Measurements from ENCODE around the gene SPP1. TPM values are rescaled to one million over a fixed set of nuclear protein-coding genes. Genes with fewer than 3 reads are reported as not detected.

The SPP1 gene
- polyA plus RNA-seq, 1 donor (not counting 4 experiments of a cell fraction or from before 2014, with no cell fraction given) = 0.84 TPM

GRCh38 chr4:87989765-87990164 lies 14.3 kb downstream of the SPP1 start:
- no peak for FAIRE-seq
- Histone ChIP-seq H3K9me1 (ENCODE audit: control insufficient read depth, extremely low read depth, insufficient read depth, low read length) (no peaks in the 10 kb centered on the region), H3K4me1 (ENCODE audit: control insufficient read depth, extremely low read depth, insufficient read depth, low read length) (no peaks in the 10 kb centered on the region), H3K27me3 (ENCODE audit: control insufficient read depth, extremely low read depth, insufficient read depth, low read length) (no peaks in the 10 kb centered on the region), H3K36me3 (ENCODE audit: control insufficient read depth in 2 of 2, extremely low read depth in 1 of 2, insufficient read depth in 2 of 2, low read length in 2 of 2) (no peaks in the 10 kb centered on the region), H3K79me2 (ENCODE audit: control insufficient read depth, insufficient read depth, low read length) (no peaks in the 10 kb centered on the region), H4K20me1 (ENCODE audit: control insufficient read depth, extremely low read depth, insufficient read depth, low read length) (no peaks in the 10 kb centered on the region), H3K4me2 (ENCODE audit: control insufficient read depth, extremely low read depth, insufficient read depth, low read depth, low read length) (no peak overlapping the region), H3K4me3 (ENCODE audit: control insufficient read depth in 2 of 3, extremely low read depth in 1 of 3, insufficient read depth in 2 of 3, low read depth in 1 of 3, low read length in 3 of 3) (no peak overlapping the region), H3K27ac (ENCODE audit: control insufficient read depth, insufficient read depth, low read length) (no peak overlapping the region), H3K9me3 (ENCODE audit: control insufficient read depth, low read depth, low read length) (no peaks in the 10 kb centered on the region), H2AFZ (ENCODE audit: control insufficient read depth, low read length) (no peak overlapping the region), H3K9ac (ENCODE audit: control insufficient read depth, extremely low read depth, insufficient read depth, low read length) (no peak overlapping the region)
- no peak for DNase-seq (ENCODE audit: low read depth, low spot score)
- dilution Hi-C loops (cut with MboI; ENCODE audit: extremely low pct_ligation_motif_present, low sequenced_read_pairs) = no loop called here
- TF ChIP-seq CTCF (optimal IDR thresholded peaks at IDR 0.05 in 1 of 3, IDR thresholded peaks at IDR 0.05 in 1 of 3, conservative IDR thresholded peaks at IDR 0.05 in 1 of 3; ENCODE audit: extremely low read depth in 1 of 3, insufficient read depth in 2 of 3, low read length in 3 of 3) (no peak), EZH2 (IDR thresholded peaks at IDR 0.05; ENCODE audit: low read length) (no peak)

- FAIRE-seq (no peak), DNase-seq (ENCODE audit: low read depth, low spot score) (no peak)
- Histone ChIP-seq H3K27ac (ENCODE audit: control insufficient read depth, insufficient read depth, low read length) (no peak overlapping the region), H3K4me2 (ENCODE audit: control insufficient read depth, extremely low read depth, insufficient read depth, low read depth, low read length) (no peak overlapping the region), H3K36me3 (ENCODE audit: control insufficient read depth in 2 of 2, extremely low read depth in 1 of 2, insufficient read depth in 2 of 2, low read length in 2 of 2) (no peaks in the 10 kb centered on the region), H3K9me3 (ENCODE audit: control insufficient read depth, low read depth, low read length) (no peaks in the 10 kb centered on the region), H3K27me3 (ENCODE audit: control insufficient read depth, extremely low read depth, insufficient read depth, low read length) (no peaks in the 10 kb centered on the region), H3K4me3 (ENCODE audit: control insufficient read depth in 2 of 3, extremely low read depth in 1 of 3, insufficient read depth in 2 of 3, low read depth in 1 of 3, low read length in 3 of 3) (no peak overlapping the region), H3K9ac (ENCODE audit: control insufficient read depth, extremely low read depth, insufficient read depth, low read length) (no peak overlapping the region), H4K20me1 (ENCODE audit: control insufficient read depth, extremely low read depth, insufficient read depth, low read length) (no peaks in the 10 kb centered on the region), H3K79me2 (ENCODE audit: control insufficient read depth, insufficient read depth, low read length) (no peaks in the 10 kb centered on the region), H3K4me1 (ENCODE audit: control insufficient read depth, extremely low read depth, insufficient read depth, low read length) (no peaks in the 10 kb centered on the region), H2AFZ (ENCODE audit: control insufficient read depth, low read length) (no peak overlapping the region), H3K9me1 (ENCODE audit: control insufficient read depth, extremely low read depth, insufficient read depth, low read length) (no peaks in the 10 kb centered on the region)
- TF ChIP-seq EZH2 (IDR thresholded peaks at IDR 0.05; ENCODE audit: low read length) (no peak), CTCF (optimal IDR thresholded peaks at IDR 0.05 in 1 of 3, IDR thresholded peaks at IDR 0.05 in 1 of 3, conservative IDR thresholded peaks at IDR 0.05 in 1 of 3; ENCODE audit: extremely low read depth in 1 of 3, insufficient read depth in 2 of 3, low read length in 3 of 3) (no peak)
- dilution Hi-C loops (cut with MboI; ENCODE audit: extremely low pct_ligation_motif_present, low sequenced_read_pairs) = no loop called here
These were observed 19.9 kb downstream of the SPP1 start for GRCh38 chr4:87995435-87995834.
